ENCODE results near the gene ANKRD16. TPM values are rescaled to one million over a fixed set of nuclear protein-coding genes. Genes with fewer than 3 reads are reported as not detected.

Gene ANKRD16
- total and polyA plus RNA-seq, 2 of the 13 experiments (the other 11 are each of a cell fraction or from before 2014, with no cell fraction given), result 8.0 to 11.4 TPM

- TF ChIP-seq PITX1 (CRISPR knock-in tag; IDR thresholded peaks at IDR 0.05) (peak; percentile 85), KLF9 (CRISPR knock-in tag; IDR thresholded peaks at IDR 0.05; ENCODE audit: low read depth) (no peak), HOMEZ (CRISPR knock-in tag; IDR thresholded peaks at IDR 0.05; ENCODE audit: low read depth) (no peak), AKAP8 (CRISPR knock-in tag; IDR thresholded peaks at IDR 0.05) (no peak), PRDM15 (CRISPR knock-in tag; IDR thresholded peaks at IDR 0.05) (no peak), SP1 (IDR thresholded peaks at IDR 0.05) (no peak), SP1 (CRISPR knock-in tag; IDR thresholded peaks at IDR 0.05) (no peak), PLRG1 (conservative IDR thresholded peaks at IDR 0.05) (no peak), TOE1 (CRISPR knock-in tag; IDR thresholded peaks at IDR 0.05) (no peak), ZNF20 (CRISPR knock-in tag; IDR thresholded peaks at IDR 0.05) (no peak), HNRNPH1 (optimal IDR thresholded peaks at IDR 0.05; ENCODE audit: low read depth, low read length) (no peak), ZNF670 (CRISPR knock-in tag; IDR thresholded peaks at IDR 0.05; ENCODE audit: borderline replicate concordance) (no peak)
Measured at GRCh38 chr10:5817322-5818047, 72.2 kb downstream of the ANKRD16 start (continued).
